ENCODE data around the gene CMSS1.

The CMSS1 gene

DNA sequence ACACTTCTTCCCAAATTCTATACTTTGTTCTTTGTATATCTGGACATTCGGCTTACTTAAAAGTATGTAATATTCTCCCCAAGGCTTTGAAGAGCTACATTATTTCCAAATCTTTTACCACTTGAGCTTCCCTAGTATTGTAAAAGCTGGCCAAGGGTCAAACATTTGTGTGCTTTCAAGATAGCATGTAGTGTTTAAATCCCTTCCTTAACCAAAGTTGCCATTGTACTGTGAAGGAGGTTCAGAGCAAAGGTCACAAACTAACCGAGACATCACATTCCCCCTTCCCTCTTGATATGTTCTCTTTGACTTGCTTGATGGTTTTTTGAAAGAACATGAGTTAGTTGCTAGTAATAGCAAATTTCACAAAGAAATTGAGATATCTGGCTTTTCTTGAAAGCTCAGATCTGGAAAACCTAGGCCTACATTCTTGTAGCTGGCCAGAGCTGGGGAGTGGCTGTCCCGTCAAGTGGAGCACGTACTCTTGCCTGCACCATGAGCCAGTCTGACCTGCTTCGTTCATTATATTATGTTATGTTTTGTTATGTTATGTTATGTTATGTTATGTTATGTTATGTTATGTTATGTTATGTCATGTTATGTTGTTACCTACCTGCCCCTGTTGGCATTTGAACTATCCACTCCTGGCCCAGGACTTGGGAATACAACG is 236.4 kb downstream of the CMSS1 start:
- H3K4me3 ChIP-seq (ENCODE audit: low read length): no peak overlapping the region
- TF ChIP-seq, protein P1, sequence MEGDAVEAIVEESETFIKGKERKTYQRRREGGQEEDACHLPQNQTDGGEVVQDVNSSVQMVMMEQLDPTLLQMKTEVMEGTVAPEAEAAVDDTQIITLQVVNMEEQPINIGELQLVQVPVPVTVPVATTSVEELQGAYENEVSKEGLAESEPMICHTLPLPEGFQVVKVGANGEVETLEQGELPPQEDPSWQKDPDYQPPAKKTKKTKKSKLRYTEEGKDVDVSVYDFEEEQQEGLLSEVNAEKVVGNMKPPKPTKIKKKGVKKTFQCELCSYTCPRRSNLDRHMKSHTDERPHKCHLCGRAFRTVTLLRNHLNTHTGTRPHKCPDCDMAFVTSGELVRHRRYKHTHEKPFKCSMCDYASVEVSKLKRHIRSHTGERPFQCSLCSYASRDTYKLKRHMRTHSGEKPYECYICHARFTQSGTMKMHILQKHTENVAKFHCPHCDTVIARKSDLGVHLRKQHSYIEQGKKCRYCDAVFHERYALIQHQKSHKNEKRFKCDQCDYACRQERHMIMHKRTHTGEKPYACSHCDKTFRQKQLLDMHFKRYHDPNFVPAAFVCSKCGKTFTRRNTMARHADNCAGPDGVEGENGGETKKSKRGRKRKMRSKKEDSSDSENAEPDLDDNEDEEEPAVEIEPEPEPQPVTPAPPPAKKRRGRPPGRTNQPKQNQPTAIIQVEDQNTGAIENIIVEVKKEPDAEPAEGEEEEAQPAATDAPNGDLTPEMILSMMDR (conservative IDR thresholded peaks at IDR 0.05; ENCODE audit: low read depth, low read length): no peak
- no peak for DNase-seq (ENCODE audit: low read depth)

DNA sequence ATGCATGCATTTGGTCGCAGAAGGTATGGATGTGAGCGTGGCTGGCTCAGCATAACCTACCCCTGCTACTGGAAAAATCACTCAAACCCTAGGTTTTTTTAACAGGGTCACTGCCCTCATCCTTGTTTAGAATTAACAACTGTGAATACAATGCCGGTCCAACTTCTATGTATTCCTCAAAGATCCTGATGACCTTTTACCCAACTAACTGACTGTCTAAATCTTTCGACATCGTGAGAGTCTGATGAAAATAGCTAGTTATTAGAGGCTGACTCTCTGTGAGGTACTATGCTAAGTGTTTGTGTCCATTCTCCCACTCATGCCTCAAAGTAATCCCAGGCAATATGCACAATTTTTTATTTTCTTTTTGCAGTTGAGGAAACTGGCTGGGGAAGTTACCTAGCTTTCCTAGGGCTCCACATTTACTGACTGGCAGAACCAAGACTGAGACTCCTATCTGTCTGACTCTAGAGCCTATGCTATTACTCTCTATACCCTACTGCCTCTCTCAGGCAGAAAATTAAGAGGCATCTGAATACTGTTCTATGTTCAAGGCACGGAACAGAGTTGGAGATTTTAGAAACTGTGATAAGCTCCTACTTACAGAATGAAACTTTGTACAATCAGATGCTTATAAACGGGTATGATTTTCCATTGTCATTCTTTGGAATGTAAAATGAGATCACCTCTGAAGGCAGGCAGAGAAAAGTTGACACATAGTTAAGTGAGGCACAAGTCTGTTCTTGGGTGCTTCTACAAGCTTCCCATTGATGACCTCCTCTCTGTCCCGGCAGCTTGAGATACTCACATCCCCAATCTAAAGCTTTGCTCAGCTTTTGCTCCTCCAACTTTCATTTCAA is 240.3 kb downstream of the CMSS1 start:
- TF ChIP-seq, protein P1 (conservative IDR thresholded peaks at IDR 0.05; ENCODE audit: low read depth, low read length): no peak
- no peak for DNase-seq (ENCODE audit: low read depth)
- no peak overlapping the region for H3K4me3 ChIP-seq (ENCODE audit: low read length)

DNA sequence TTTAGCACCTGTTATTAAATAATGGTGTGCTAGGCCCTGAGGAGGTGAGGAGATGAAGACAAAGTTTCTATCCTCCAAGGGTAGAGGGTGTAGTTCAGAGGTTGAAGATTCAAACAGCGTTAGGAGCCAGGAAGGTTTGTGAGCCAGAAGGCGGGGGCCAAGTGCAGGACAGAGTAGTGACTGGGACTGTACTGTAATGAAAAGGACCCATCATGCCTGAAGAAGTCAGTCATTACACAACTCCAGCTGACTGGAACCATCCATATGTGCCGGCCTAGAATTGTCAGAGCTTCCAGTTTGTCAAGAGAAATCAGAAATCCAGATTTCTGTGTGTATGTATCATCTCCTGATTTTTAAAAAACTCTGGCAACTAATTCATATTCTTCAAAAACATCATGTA is 241.8 kb downstream of the CMSS1 start:
- H3K4me3 ChIP-seq (ENCODE audit: low read length): no peak overlapping the region
- DNase-seq (ENCODE audit: low read depth): no peak
- TF ChIP-seq, protein P1 (conservative IDR thresholded peaks at IDR 0.05; ENCODE audit: low read depth, low read length): no peak

DNA sequence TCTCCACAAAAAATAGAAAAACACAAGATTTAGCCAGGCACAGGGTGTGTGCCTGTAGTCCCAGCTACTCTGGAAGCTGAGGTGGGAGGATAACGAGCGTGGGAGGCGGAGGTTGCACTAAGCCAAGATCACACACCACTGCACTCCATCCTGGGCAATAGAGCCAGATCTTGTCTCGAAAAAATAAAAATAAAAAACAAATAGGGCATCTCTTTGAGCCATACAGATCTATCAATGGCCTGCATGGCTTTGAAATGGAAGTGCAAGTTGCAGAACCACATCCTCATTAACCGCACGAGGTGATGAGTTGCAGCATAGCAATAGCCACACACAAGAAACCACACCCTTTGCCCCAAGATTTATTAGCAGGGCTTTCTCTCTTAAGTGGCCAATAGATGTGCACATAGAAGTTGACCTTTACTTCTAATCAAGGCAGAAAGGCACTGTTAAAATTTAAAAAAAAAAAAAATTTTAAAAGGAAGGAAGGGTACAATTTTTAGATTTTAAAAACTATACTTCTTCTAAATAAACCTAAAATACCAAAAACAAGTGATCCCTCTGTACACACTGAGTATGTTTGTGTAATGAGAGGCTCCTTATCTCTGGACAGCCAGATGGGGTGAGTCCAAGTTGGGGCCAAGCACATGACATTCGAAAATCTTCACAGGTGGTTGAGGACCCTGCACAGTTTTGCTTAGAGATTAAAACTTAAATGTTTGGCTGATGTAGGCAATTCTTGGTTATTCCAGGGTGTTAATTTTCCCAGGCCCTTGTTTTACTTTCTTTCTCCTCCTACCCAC is 243.2 kb downstream of the CMSS1 start:
- no peak overlapping the region for H3K4me3 ChIP-seq (ENCODE audit: low read length)
- DNase-seq (ENCODE audit: low read depth): no peak
- TF ChIP-seq, protein P1 (conservative IDR thresholded peaks at IDR 0.05; ENCODE audit: low read depth, low read length): no peak

DNA sequence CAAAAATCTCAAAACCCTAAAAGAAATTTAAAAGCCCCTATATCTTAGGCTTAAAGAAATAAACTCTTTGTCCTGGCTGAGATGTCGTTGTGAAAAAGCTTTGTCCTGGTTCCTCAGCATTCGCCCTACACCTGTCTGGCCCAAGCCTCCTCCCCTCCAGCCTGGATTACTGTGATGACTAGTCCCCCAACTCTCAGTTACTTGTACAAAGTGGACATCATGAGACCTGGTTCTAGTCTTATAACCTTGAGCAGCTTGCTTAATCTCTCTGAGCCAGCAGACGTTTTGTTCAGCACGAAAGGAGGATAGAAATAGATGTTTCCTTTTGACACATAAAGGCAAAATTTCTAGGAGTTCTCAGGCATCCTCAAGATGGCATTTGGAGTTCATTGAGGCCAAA is 245.0 kb downstream of the CMSS1 start:
- H3K4me3 ChIP-seq (ENCODE audit: low read length): no peak overlapping the region
- TF ChIP-seq, protein P1 (conservative IDR thresholded peaks at IDR 0.05; ENCODE audit: low read depth, low read length): no peak
- no peak for DNase-seq (ENCODE audit: low read depth)

DNA sequence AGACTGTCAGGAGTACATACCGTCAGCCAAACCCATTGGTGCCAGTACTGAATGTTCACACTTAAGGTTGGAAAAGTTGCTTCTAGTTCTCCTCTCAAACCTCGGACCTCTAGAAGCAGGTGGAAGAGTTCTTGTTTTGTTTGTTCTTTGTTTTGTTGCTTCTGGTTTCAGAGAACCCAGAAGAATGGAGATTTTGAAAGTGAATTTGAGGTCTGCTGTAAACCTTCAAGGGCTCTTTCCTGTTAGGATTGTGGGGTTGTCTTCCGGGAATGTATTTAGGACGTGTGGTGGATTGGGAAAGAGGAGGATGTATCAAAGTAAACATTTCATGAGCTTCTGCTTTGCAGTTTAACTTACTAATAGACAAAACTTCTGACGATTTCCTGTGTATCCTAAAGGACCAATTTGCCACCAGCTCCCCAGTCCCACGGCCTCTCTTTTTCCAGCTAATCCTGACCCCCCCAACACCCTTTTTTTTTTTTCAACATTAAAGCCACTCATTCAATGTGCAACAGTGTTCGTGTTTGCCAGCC is 246.3 kb downstream of the CMSS1 start:
- DNase-seq (ENCODE audit: low read depth): no peak
- TF ChIP-seq, protein P1 (conservative IDR thresholded peaks at IDR 0.05; ENCODE audit: low read depth, low read length): no peak
- H3K4me3 ChIP-seq (ENCODE audit: low read length): no peak overlapping the region
